Breast epithelium (tissue), 4 donors: Measurements from ENCODE around the gene ANKRD34B. TPM values are rescaled to one million over a fixed set of nuclear protein-coding genes. Genes with fewer than 3 reads are reported as not detected.

ENCODE experiments used
- DNase-seq, 2 donors: peaks; one replicate each; pipeline ENCODE4 v3.0.0-alpha.2; 2019; ENCODE audit warnings: low spot score in 2 of 2
- H3K27ac ChIP-seq, 2 donors: fragments of 200-600 bp; sonication (generic) in 1 of 2; one replicate each; pipeline ENCODE4 v1.5.1; 2016 to 2019; ENCODE audit warnings: mild to moderate bottlenecking in 1 of 2
- H3K27me3 ChIP-seq, 2 donors: fragments of 200-600 bp; sonication (generic) in 1 of 2; one replicate each; pipeline versions ENCODE4 v1.5.1 to v1.6.0; 2017 to 2019; ENCODE audit warnings: control low read depth in 1 of 2, mild to moderate bottlenecking in 1 of 2
- H3K36me3 ChIP-seq: fragments of 200-600 bp; one replicate; pipeline ENCODE4 v1.5.1; 2019
- H3K4me1 ChIP-seq, 2 donors: fragments of 200-600 bp; sonication (generic); one replicate each; pipeline ENCODE4 v1.5.1; 2016 to 2019; ENCODE audit warnings: control low read depth in 1 of 2
- H3K4me3 ChIP-seq, 3 donors: fragments of 200-600 bp; sonication (generic); 1 replicate in 2 of 3; 2 replicates in 1 of 3; pipeline ENCODE4 v1.5.1; 2016 to 2019; ENCODE audit warnings: mild to moderate bottlenecking in 3 of 3, moderate library complexity in 2 of 3
- H3K9me3 ChIP-seq, 2 donors: fragments of 200-600 bp; sonication (generic) in 1 of 2; one replicate each; pipeline ENCODE4 v1.5.1; 2016 to 2019; ENCODE audit warnings: control low read depth in 1 of 2
- CTCF ChIP-seq, 3 donors: fragments of 450-650 bp; IDR thresholded peaks; one replicate each; pipeline ENCODE4 v1.5.1; 2016 to 2017; ENCODE audit warnings: antibody characterized with exemption in 3 of 3, mild to moderate bottlenecking in 3 of 3, moderate library complexity in 3 of 3
- POLR2A ChIP-seq: fragments of 450-650 bp; IDR thresholded peaks from one replicate; pipeline ENCODE4 v1.6.1; 2016; ENCODE audit warnings: antibody characterized with exemption, mild to moderate bottlenecking, moderate library complexity
- POLR2AphosphoS5 ChIP-seq, 3 donors: sonication (generic); formaldehyde crosslinking; IDR thresholded peaks; one replicate each; pipeline ENCODE4 v1.6.1; 2017; ENCODE audit warnings: antibody characterized with exemption in 3 of 3
- intact Hi-C: fragments of 100-400 bp; cut with DNase I; formaldehyde crosslinking; loops from one replicate; pipeline ENCODE4 v1.15.1; 2023; ENCODE audit warnings: low total_unique reads
- total RNA-seq, 3 donors: library from RNA; depleted of rRNA; stranded (reverse); fragments of >200 nt; gene quantifications; one replicate each; pipeline ENCODE4 v1.1.0, GENCODE V29; 2016

Gene ANKRD34B
- total RNA-seq, 3 donors from 2014 or later: not detected

GRCh38 chr5:80608731-80609130 lies 38.7 kb upstream of the ANKRD34B start:
- H3K36me3 ChIP-seq: no peaks in the 10 kb centered on the region
- H3K4me1 ChIP-seq: no peaks in the 10 kb centered on the region
- H3K27me3 ChIP-seq: no peaks in the 10 kb centered on the region
- no peak overlapping the region for H3K4me3 ChIP-seq
- H3K9me3 ChIP-seq: no peaks in the 10 kb centered on the region
- H3K27ac ChIP-seq: no peak overlapping the region
- no peak for DNase-seq
- no peak for TF ChIP-seq POLR2AphosphoS5 (IDR thresholded peaks at IDR 0.05)
- TF ChIP-seq CTCF (IDR thresholded peaks at IDR 0.05): no peak
- TF ChIP-seq POLR2A: no peak
- intact Hi-C loops: no loop called here

- no peak for TF ChIP-seq POLR2A
- no peak for TF ChIP-seq CTCF (IDR thresholded peaks at IDR 0.05)
- no peak for TF ChIP-seq POLR2AphosphoS5 (IDR thresholded peaks at IDR 0.05)
- Histone ChIP-seq H3K4me3 (no peak overlapping the region), H3K27ac (no peak overlapping the region), H3K27me3 (no peaks in the 10 kb centered on the region), H3K4me1 (no peaks in the 10 kb centered on the region), H3K9me3 (no peaks in the 10 kb centered on the region), H3K36me3 (no peaks in the 10 kb centered on the region)
- no peak for DNase-seq
- intact Hi-C loops: no loop called here
These were observed 37.8 kb upstream of the ANKRD34B start for GRCh38 chr5:80607832-80608231.

- no peaks in the 10 kb centered on the region for H3K36me3 ChIP-seq
These were observed 37.3 kb upstream of the ANKRD34B start for GRCh38 chr5:80607343-80607742.

DNA sequence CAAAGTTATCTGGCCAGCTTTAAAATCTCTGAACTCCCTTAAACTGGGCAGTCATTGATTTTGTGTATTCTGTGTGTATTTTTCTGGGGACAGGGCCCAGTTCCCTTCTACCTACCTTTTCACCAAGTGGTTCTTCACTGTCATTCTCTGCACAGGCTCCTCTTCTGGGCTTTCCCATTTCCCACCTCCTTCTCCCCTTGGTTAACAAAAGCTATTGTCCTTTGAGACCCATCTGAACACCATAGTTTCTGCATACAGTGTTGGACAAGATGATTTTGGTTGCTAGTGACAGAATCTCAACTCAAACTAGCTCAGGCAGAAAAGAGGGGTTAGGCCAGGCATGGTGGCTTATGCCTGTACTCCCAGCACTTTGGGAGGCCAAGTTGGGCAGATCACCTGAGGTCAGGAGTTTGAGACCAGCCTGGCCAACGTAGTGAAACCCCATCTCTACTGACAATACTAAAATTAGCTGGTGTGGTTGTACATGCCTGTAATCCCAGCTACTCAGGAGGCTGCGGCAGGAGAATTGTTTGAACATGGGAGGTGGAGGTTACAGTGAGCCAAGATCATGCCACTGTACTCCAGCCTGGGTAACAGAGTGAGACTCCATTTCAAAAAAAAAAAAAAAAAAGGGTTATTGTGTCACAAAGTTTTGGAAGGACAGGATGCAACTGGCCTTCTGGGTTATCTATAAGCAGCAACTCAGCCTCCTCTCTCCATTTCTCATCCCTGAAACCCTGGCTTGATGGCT lies 31.0 kb upstream of the ANKRD34B start:
- H3K9me3 ChIP-seq: no peaks in the 10 kb centered on the region
- H3K36me3 ChIP-seq: no peaks in the 10 kb centered on the region
- no peaks in the 10 kb centered on the region for H3K27me3 ChIP-seq
- TF ChIP-seq POLR2AphosphoS5 (IDR thresholded peaks at IDR 0.05) (no peak), CTCF (IDR thresholded peaks at IDR 0.05) (no peak), POLR2A (no peak)
- no peak overlapping the region for H3K27ac ChIP-seq
- H3K4me1 ChIP-seq: no peaks in the 10 kb centered on the region
- no peak overlapping the region for H3K4me3 ChIP-seq
- intact Hi-C loops: no loop called here
- no peak for DNase-seq

More at GRCh38 chr5:80607343-80607742, 37.3 kb upstream of the ANKRD34B start:
- no peaks in the 10 kb centered on the region for H3K9me3 ChIP-seq
- no peak for DNase-seq
- no peak for TF ChIP-seq POLR2AphosphoS5 (IDR thresholded peaks at IDR 0.05)
- TF ChIP-seq CTCF (IDR thresholded peaks at IDR 0.05): no peak
- no peak for TF ChIP-seq POLR2A
- no peaks in the 10 kb centered on the region for H3K27me3 ChIP-seq
- H3K4me1 ChIP-seq: no peaks in the 10 kb centered on the region
- H3K27ac ChIP-seq: no peak overlapping the region
- intact Hi-C loops: no loop called here
- H3K4me3 ChIP-seq: no peak overlapping the region

DNA sequence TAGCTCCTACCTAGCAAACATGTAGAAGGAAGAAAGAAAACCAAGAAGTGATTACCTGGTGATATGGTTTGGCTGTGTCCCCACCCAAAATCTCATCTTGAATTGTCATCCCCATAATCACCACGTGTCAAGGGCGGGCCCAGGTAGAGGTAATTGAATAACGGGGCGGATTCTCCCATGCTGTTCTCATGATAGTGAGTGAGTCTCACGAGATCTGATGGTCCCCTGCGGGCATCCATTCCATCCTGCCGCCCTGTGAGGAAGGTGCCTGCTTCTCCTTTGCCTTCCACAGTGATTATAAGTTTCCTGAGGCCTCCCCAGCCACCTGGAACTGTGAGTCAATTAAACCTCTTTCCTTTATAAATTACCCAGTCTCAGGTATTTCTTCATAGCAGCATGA lies 27.4 kb upstream of the ANKRD34B start:
- Histone ChIP-seq H3K4me3 (no peak overlapping the region), H3K27ac (no peak overlapping the region), H3K4me1 (no peaks in the 10 kb centered on the region), H3K9me3 (no peaks in the 10 kb centered on the region), H3K27me3 (no peaks in the 10 kb centered on the region), H3K36me3 (no peaks in the 10 kb centered on the region)
- intact Hi-C loops: no loop called here
- TF ChIP-seq POLR2AphosphoS5 (IDR thresholded peaks at IDR 0.05) (no peak), POLR2A (no peak), CTCF (IDR thresholded peaks at IDR 0.05) (no peak)
- DNase-seq: no peak
